Loucy (cell line): ENCODE measurements around the gene REC8.

Experiments
- H2AFZ ChIP-seq: fragments of 200-600 bp; sonication (generic); 2 replicates; pipeline ENCODE4 v1.6.0; 2016; ENCODE audit warnings: antibody characterized with exemption, mild to moderate bottlenecking, low read length, moderate library complexity
- H3F3A ChIP-seq: fragments of 200-600 bp; 2 replicates; pipeline ENCODE4 v1.6.0; 2016; ENCODE audit warnings: antibody characterized with exemption, low read depth, mild to moderate bottlenecking
- H3K27me3 ChIP-seq: fragments of 200-600 bp; sonication (generic); 2 replicates; pipeline ENCODE4 v1.6.1; 2014; ENCODE audit warnings: low read length, mild to moderate bottlenecking; ENCODE audit not compliant: insufficient read depth, poor library complexity, severe bottlenecking
- H3K36me3 ChIP-seq: fragments of 200-600 bp; sonication (generic); 2 replicates; pipeline ENCODE4 v1.6.1; 2016; ENCODE audit warnings: low read length; ENCODE audit not compliant: insufficient read depth
- H3K4me1 ChIP-seq: fragments of 200-600 bp; sonication (generic); 2 replicates; pipeline ENCODE4 v1.5.1; 2014; ENCODE audit warnings: low read length, mild to moderate bottlenecking; ENCODE audit not compliant: insufficient read depth, poor library complexity, severe bottlenecking
- H3K4me2 ChIP-seq: fragments of 200-600 bp; sonication (generic); 2 replicates; pipeline ENCODE4 v1.6.0; 2014; ENCODE audit warnings: antibody characterized with exemption, low read length, low read depth, mild to moderate bottlenecking; ENCODE audit not compliant: poor library complexity, severe bottlenecking
- H3K4me3 ChIP-seq: fragments of 200-600 bp; sonication (generic); 2 replicates; pipeline ENCODE4 v1.5.1; 2014; ENCODE audit warnings: low read length, mild to moderate bottlenecking, mixed read lengths; ENCODE audit not compliant: poor library complexity, severe bottlenecking
- H3K79me2 ChIP-seq: fragments of 200-600 bp; sonication (generic); 2 replicates; pipeline ENCODE4 v1.6.1; 2014; ENCODE audit warnings: low read length; ENCODE audit not compliant: insufficient read depth
- H3K9ac ChIP-seq: fragments of 200-600 bp; sonication (generic); 2 replicates; pipeline ENCODE4 v1.6.0; 2014; ENCODE audit warnings: mild to moderate bottlenecking, low read depth, low read length, moderate library complexity; ENCODE audit not compliant: poor library complexity, severe bottlenecking
- H3K9me2 ChIP-seq: fragments of 200-600 bp; sonication (generic); replicated peaks from 2 replicates; pipeline ENCODE4 v1.6.1; 2016; ENCODE audit warnings: low read depth, low read length, mixed read lengths
- H3K9me3 ChIP-seq: fragments of 200-600 bp; sonication (generic); 2 replicates; pipeline ENCODE4 v1.6.1; 2014; ENCODE audit warnings: mild to moderate bottlenecking, antibody characterized with exemption, low read length, low read depth; ENCODE audit not compliant: insufficient read depth
- H4K20me1 ChIP-seq: fragments of 200-600 bp; sonication (generic); 2 replicates; pipeline ENCODE4 v1.6.0; 2014; ENCODE audit warnings: antibody characterized with exemption, low read length, mild to moderate bottlenecking; ENCODE audit not compliant: insufficient read depth, poor library complexity, severe bottlenecking
- EZH2phosphoT487 ChIP-seq: fragments of 200-600 bp; IDR thresholded peaks from 2 replicates; pipeline ENCODE4 v1.6.1; 2018; ENCODE audit warnings: antibody characterized with exemption, mild to moderate bottlenecking, moderate library complexity, borderline replicate concordance
- TF ChIP-seq, protein P1 (sequence below): fragments of 200-600 bp; sonication (generic); conservative IDR thresholded peaks from 2 replicates; pipeline ENCODE4 v1.5.1; 2014; ENCODE audit warnings: mild to moderate bottlenecking, antibody characterized with exemption, low read length

REC8 gene

GRCh38 chr14:24131549-24131966 is 40.3 kb upstream of the REC8 start:
- Histone ChIP-seq H3K4me1 (peaks cover 27% of the 10 kb centered on the region), H4K20me1 (peaks cover 3% of the 10 kb centered on the region), H3K79me2 (peaks cover 6% of the 10 kb centered on the region), H3K9me2 (no peaks in the 10 kb centered on the region), H3K9me3 (no peaks in the 10 kb centered on the region), H2AFZ (no peak overlapping the region), H3K4me2 (no peak overlapping the region), H3F3A (no peaks in the 10 kb centered on the region), H3K36me3 (no peaks in the 10 kb centered on the region), H3K27me3 (no peaks in the 10 kb centered on the region), H3K9ac (no peak overlapping the region), H3K4me3 (no peak overlapping the region)
- TF ChIP-seq, protein P1, sequence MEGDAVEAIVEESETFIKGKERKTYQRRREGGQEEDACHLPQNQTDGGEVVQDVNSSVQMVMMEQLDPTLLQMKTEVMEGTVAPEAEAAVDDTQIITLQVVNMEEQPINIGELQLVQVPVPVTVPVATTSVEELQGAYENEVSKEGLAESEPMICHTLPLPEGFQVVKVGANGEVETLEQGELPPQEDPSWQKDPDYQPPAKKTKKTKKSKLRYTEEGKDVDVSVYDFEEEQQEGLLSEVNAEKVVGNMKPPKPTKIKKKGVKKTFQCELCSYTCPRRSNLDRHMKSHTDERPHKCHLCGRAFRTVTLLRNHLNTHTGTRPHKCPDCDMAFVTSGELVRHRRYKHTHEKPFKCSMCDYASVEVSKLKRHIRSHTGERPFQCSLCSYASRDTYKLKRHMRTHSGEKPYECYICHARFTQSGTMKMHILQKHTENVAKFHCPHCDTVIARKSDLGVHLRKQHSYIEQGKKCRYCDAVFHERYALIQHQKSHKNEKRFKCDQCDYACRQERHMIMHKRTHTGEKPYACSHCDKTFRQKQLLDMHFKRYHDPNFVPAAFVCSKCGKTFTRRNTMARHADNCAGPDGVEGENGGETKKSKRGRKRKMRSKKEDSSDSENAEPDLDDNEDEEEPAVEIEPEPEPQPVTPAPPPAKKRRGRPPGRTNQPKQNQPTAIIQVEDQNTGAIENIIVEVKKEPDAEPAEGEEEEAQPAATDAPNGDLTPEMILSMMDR = no peak

DNA sequence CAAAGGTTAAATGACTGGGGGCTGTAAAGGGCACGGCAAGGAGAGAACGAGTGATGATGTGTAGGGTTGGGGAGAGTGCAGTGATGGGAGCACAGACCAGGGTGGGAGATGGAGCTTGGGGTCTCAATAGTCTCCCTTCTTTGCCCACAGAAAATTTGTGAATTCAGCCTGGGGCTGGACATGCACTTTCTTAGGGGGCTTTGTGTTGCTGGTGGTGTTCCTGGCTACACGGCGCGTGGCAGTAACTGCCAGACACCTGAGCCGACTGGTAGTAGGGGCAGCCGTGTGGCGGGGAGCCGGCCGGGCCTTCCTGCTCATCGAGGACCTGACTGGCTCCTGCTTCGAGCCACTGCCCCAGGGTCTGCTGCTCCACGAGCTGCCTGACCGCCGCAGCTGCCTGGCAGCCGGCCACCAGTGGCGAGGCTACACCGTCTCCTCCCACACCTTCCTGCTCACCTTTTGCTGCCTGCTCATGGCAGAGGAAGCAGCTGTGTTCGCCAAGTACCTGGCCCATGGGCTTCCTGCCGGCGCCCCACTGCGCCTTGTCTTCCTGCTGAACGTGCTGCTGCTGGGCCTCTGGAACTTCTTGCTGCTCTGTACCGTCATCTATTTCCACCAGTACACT is 39.7 kb upstream of the REC8 start:
- Histone ChIP-seq H3K4me2 (no peak overlapping the region), H3K9ac (no peak overlapping the region), H4K20me1 (peaks cover 4% of the 10 kb centered on the region), H3K36me3 (no peaks in the 10 kb centered on the region), H3K4me1 (peaks cover 33% of the 10 kb centered on the region), H3K4me3 (no peak overlapping the region), H3K9me2 (no peaks in the 10 kb centered on the region), H3F3A (no peaks in the 10 kb centered on the region), H3K9me3 (no peaks in the 10 kb centered on the region), H2AFZ (no peak overlapping the region), H3K27me3 (no peaks in the 10 kb centered on the region), H3K79me2 (peaks cover 12% of the 10 kb centered on the region)
- TF ChIP-seq EZH2phosphoT487 = no peak
- TF ChIP-seq, protein P1 = no peak

GRCh38 chr14:24132976-24133375 is 38.9 kb upstream of the REC8 start:
- TF ChIP-seq, protein P1 = no peak
- TF ChIP-seq EZH2phosphoT487 = no peak

More at GRCh38 chr14:24132976-24133375, 38.9 kb upstream of the REC8 start:
- Histone ChIP-seq H3K9me3 (no peaks in the 10 kb centered on the region), H3K9ac (no peak overlapping the region), H3K36me3 (peaks cover 4% of the 10 kb centered on the region; the same call in 1 of the 2 replicates), H3K9me2 (no peaks in the 10 kb centered on the region), H3K27me3 (no peaks in the 10 kb centered on the region), H3F3A (no peaks in the 10 kb centered on the region), H4K20me1 (peaks cover 10% of the 10 kb centered on the region), H2AFZ (no peak overlapping the region), H3K4me1 (peaks cover 40% of the 10 kb centered on the region), H3K4me3 (no peak overlapping the region), H3K4me2 (no peak overlapping the region), H3K79me2 (peaks cover 20% of the 10 kb centered on the region)
